OCI-LY3 (cell line): ENCODE results near the gene STK33.

Source experiments
- CTCF ChIP-seq: fragments of 200-600, 300-600 bp; sonication (generic); IDR thresholded peaks from 2 replicates; pipeline ENCODE4 v1.5.1; 2014; ENCODE audit warnings: antibody characterized with exemption, low read length, low read depth
- EZH2phosphoT487 ChIP-seq: fragments of 200-600 bp; shearing (Covaris generic); IDR thresholded peaks from 2 replicates; pipeline ENCODE4 v1.6.1; 2018; ENCODE audit warnings: antibody characterized with exemption, mixed run types, low read depth

- TF ChIP-seq CTCF: no peak
- TF ChIP-seq EZH2phosphoT487: no peak
Observed at GRCh38 chr11:8366316-8366715, 227.7 kb downstream of the STK33 start.
